Putamen (tissue), 1 donor: ENCODE data around the gene RRAGD.
"Not testable (repeated sequence)": the region's sequence is repeated elsewhere in the genome, so short reads cannot be mapped to it uniquely, and the experiment has no call there.

Source experiments
- DNase-seq: peaks from one replicate; pipeline ENCODE4 v3.0.0-alpha.2; 2016; ENCODE audit warnings: low spot score

The RRAGD gene

DNA sequence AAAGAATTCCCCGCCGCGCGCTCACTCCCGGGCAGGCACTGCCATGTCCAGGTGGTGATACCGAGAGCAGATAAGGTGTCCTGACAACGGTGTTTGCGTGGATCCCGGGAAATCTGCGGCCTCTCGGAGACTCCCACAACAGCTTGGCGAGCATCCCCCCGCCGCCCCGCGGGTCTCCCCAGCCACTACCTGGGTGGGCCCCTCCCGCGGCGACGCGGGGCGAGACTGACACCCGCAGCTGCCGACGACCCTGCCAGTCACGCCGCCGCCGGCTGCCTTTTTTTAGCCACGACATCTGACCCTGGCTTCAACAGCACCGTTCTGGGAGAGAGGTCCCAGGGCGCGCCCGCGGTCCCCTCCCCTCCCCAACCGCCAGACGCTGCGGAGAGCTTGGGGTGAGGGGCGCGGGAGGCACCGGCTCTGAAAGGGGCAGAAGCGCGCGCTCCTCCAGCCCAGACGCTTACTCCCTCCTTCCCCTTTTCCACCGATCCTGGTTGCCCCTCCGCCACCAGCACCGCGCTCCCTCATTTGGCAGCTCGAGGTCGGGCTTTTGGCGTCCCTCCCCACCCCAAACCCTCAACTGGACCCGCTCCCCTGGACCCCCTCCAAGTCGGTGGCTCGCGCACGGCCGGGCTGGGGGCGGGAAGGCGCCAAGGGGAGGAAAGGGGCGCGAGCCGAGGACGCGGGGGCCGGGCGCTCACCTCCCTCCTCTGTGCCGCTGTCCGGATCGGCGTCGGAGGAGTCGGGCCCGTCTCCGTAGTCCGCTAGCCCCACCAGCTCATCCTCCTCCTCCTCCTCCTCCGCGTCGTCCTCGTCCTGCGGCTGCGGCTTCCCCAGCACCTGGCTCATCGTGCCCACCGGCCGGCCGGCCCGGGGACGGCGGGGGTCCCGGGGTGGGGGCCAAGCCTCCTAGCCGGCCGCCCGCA, 665 bp downstream of the RRAGD start:
- DNase-seq, result no peak

DNA sequence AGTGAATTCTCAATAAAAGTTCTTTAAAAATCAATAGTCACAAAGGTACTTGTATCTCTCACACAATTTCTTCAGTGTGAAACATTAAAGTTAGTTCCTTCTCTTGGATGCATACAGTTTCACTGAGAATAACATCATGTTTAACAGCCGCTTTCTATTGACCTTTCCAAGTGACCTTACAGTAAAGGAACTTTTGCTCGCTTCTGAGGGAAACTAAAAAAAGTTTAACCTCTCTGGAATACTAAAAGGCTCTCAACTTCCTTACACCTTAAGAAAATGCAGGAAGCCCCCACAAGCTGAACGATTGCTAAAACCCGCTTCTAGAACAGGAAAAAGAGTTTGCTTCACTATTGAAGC, 1.3 kb downstream of the RRAGD start:
- DNase-seq, result no peak

GRCh38 chr6:89410231-89410761, 1.8 kb downstream of the RRAGD start:
- DNase-seq, result no peak

GRCh38 chr6:89409461-89410035, 2.5 kb downstream of the RRAGD start:
- no peak for DNase-seq

GRCh38 chr6:89406141-89406540, 5.9 kb downstream of the RRAGD start:
- DNase-seq, result no peak

DNA sequence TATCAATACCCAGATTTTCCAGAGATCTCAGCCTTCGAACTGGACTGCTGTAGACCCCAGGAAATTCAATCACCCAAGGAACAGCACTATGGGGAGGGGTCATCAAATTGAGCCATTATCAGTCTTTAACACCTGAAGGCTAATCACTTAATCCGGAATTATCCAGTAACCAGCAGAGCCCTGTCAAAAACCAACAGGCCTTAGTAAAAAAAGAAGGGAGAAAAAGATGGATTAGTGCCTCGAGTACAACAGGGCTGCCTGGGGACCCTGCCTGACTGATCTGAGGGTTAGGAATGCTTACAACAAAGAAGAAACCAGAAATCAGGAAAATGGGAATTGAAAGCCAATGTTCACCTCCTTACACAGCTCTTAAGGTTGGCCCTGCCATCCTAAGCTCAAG, 7.6 kb downstream of the RRAGD start:
- no peak for DNase-seq

- DNase-seq, result no peak
Measured at GRCh38 chr6:89402776-89403175, 9.3 kb downstream of the RRAGD start.

GRCh38 chr6:89400912-89401399, 11.1 kb downstream of the RRAGD start:
- DNase-seq, result no peak

- no peak for DNase-seq
Measured at GRCh38 chr6:89400050-89400449, 12.0 kb downstream of the RRAGD start.

- DNase-seq, result no peak
Measured at GRCh38 chr6:89398762-89399525, 13.1 kb downstream of the RRAGD start.

- not testable (repeated sequence) for DNase-seq
Measured at GRCh38 chr6:89397884-89398283, 14.2 kb downstream of the RRAGD start.

DNA sequence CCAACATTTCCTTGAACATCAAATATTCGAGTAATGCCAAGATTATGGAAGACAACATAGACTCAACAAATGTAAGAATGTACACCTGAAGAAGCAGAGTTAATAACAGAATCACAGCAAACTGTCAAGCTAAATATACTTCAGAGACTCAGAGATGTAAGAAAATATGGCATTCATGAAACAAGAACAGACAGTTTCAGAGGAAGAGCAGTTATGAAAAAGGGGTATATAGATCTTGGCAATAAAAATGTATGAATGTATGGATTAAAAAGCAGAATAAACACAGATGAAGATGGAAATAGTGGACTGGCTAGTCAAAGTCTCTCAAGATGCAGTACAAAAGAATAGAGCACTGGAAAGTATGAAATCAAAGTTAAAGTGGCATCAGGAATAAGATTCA, 18.4 kb downstream of the RRAGD start:
- DNase-seq, result no peak

- no peak for DNase-seq
Measured at GRCh38 chr6:89392823-89393222, 19.2 kb downstream of the RRAGD start.

- DNase-seq, result no peak
Measured at GRCh38 chr6:89388846-89389245, 23.2 kb downstream of the RRAGD start.

DNA sequence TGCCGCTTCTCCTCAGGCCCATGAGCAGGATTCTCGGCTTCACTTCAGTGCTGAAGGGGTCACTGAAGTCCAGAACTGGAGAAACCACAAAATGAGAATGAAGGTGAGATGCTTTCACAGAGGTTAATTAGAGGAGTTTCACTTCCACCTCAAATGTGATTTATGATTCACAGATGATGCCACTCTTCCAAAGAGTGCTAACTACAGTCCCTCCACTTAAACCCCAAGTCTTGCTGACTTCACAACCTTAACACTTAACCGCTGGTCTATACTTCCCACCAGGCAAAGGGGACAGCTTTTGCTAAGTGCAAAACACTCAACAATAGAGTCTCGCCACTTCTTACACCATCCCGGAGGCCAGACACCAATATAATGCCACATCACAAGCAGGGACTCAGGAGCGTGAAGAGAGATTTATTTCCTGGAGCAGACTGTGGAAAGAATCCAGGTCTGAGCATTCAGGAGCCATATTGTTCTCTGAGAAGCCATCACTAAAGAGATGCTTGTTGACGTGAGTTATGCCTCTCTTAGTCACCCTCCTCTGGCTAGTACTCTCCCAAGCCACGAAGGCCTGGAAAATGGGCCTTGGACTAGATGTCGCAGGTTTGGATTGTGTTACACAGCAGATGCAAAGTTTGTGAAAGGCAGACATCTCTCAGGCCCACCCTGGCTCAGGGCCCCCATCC, 24.4 kb downstream of the RRAGD start:
- no peak for DNase-seq

DNA sequence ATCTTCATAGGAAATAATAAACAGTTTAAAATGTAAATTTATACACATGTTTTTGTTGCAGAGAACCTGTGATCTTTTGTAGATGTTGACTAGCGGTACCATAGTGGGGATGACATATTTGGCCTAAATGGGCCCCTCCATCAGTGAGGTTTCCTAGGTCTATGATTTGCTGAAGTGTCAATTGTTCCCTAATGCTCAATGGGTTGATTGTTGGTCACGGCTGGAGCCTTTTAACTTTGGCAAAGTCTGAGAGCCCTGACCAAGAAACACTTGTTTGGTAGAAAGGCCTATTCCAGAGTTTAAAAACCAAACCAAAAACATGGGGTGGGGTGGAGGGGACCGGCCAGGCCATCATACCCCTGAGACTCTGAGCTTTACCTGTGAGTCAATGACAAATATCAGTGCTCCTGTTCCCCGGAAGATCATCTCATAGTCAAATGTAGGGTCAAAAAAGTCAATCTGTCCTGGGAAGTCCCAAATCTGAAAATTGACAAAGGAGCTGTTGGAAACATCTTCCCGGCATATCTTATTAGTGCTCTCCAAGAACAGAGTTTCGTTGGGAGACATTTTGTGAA, 25.1 kb downstream of the RRAGD start:
- DNase-seq, result no peak

GRCh38 chr6:89385846-89386245, 26.2 kb downstream of the RRAGD start:
- DNase-seq, result no peak

- no peak for DNase-seq
Measured at GRCh38 chr6:89385156-89385667, 26.9 kb downstream of the RRAGD start.

DNA sequence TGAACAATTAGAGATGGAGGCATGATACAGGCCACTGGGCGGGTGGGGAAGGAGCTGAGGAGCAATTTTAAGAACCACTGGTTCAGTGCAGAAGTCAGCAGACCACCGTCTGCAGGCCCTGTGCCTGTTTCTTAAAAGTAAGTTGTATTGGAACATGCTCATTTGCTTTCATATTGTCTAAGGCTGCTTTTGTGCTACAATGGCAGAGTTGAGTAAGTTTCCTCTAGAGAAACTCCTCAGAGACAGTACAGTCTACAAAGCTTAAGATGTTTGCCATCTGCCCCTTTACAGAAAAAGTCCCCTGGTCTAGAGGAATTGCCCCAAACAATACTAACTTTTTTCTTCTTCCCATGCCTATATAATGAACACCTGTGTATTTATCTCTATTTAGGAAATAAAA, 31.0 kb downstream of the RRAGD start:
- DNase-seq, result no peak

DNA sequence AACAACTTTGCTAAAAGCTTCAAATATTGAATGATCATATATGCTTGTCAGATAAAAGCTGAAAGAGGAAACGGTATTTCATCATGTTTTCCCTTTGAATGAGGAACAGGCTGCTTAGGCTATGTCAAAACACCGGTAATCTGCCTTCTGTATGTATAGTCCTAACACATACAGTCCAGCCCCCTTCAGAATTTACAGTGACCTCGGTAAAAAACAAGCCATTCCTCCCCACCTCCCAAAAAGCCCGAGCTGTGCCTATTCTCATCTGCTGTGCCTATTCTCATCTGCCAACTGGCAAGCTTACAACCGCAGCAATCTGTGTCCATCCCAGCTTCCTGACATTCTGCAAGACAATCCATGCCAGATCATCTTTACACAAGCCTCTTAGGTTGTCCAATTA, 32.8 kb downstream of the RRAGD start:
- DNase-seq, result no peak

GRCh38 chr6:89378628-89379027, 33.4 kb downstream of the RRAGD start:
- DNase-seq, result no peak
